Activated naive CD8-positive, alpha-beta T cell treated with anti-CD3 and anti-CD28 coated beads for 36 hours (primary cell): ENCODE measurements around the gene FAM83C. TPM values are rescaled to one million over a fixed set of nuclear protein-coding genes. Genes with fewer than 3 reads are reported as not detected.
"Not testable (repeated sequence)": the region's sequence is repeated elsewhere in the genome, so short reads cannot be mapped to it uniquely, and the experiment has no call there.

Experiments used
- DNase-seq: peaks from one replicate; pipeline ENCODE4 v3.0.0; 2021
- H3K27ac Mint-ChIP-seq: one replicate; pipeline ENCODE4 v1.8.0; 2022; ENCODE audit warnings: mild to moderate bottlenecking, moderate library complexity, mixed read lengths
- H3K27me3 Mint-ChIP-seq: one replicate; pipeline ENCODE4 v1.8.0; 2022; ENCODE audit warnings: mild to moderate bottlenecking, mixed read lengths
- H3K36me3 Mint-ChIP-seq: one replicate; pipeline ENCODE4 v1.8.0; 2021; ENCODE audit warnings: mild to moderate bottlenecking, mixed read lengths
- H3K4me1 Mint-ChIP-seq: one replicate; pipeline ENCODE4 v1.8.0; 2021; ENCODE audit warnings: mixed read lengths
- H3K4me3 Mint-ChIP-seq: one replicate; pipeline ENCODE4 v1.8.0; 2022; ENCODE audit warnings: mild to moderate bottlenecking, moderate library complexity, mixed read lengths
- H3K9me3 Mint-ChIP-seq: one replicate; pipeline ENCODE4 v1.8.0; 2022; ENCODE audit warnings: mixed read lengths
- total RNA-seq, 2 experiments: library from RNA; stranded (reverse); gene quantifications; one replicate each; pipeline ENCODE4 v1.2.3, GENCODE V29; 2021

Gene FAM83C
- total RNA-seq, 2 experiments from 2014 or later: not detected

GRCh38 chr20:35326021-35326739 is 34.0 kb upstream of the FAM83C start:
- DNase-seq: no peak
- no peaks in the 10 kb centered on the region for H3K27me3 Mint-ChIP-seq
- no peak overlapping the region for H3K27ac Mint-ChIP-seq
- H3K4me1 Mint-ChIP-seq: peaks cover 32% of the 10 kb centered on the region
- H3K9me3 Mint-ChIP-seq: no peaks in the 10 kb centered on the region
- H3K36me3 Mint-ChIP-seq: peaks cover 2% of the 10 kb centered on the region
- H3K4me3 Mint-ChIP-seq: no peak overlapping the region

- no peak overlapping the region for H3K27ac Mint-ChIP-seq
- H3K4me1 Mint-ChIP-seq: peaks cover 32% of the 10 kb centered on the region
- no peaks in the 10 kb centered on the region for H3K27me3 Mint-ChIP-seq
- DNase-seq: no peak
- H3K36me3 Mint-ChIP-seq: peaks cover 2% of the 10 kb centered on the region
- H3K9me3 Mint-ChIP-seq: no peaks in the 10 kb centered on the region
- no peak overlapping the region for H3K4me3 Mint-ChIP-seq
These were observed 33.2 kb upstream of the FAM83C start for GRCh38 chr20:35325401-35325800.

GRCh38 chr20:35320396-35321126 is 28.3 kb upstream of the FAM83C start:
- H3K27ac Mint-ChIP-seq: no peak overlapping the region
- H3K4me1 Mint-ChIP-seq: peaks cover 22% of the 10 kb centered on the region
- no peak for DNase-seq
- H3K27me3 Mint-ChIP-seq: no peaks in the 10 kb centered on the region
- peaks cover 2% of the 10 kb centered on the region for H3K36me3 Mint-ChIP-seq
- no peaks in the 10 kb centered on the region for H3K9me3 Mint-ChIP-seq
- no peak overlapping the region for H3K4me3 Mint-ChIP-seq

GRCh38 chr20:35319871-35320197 is 27.6 kb upstream of the FAM83C start:
- no peak for DNase-seq
- Mint-ChIP-seq H3K27me3 (no peaks in the 10 kb centered on the region), H3K36me3 (peaks cover 4% of the 10 kb centered on the region), H3K4me1 (peaks cover 28% of the 10 kb centered on the region), H3K27ac (no peak overlapping the region), H3K9me3 (no peaks in the 10 kb centered on the region), H3K4me3 (no peak overlapping the region)

- peaks cover 4% of the 10 kb centered on the region for H3K36me3 Mint-ChIP-seq
- H3K27ac Mint-ChIP-seq: no peak overlapping the region
- no peaks in the 10 kb centered on the region for H3K27me3 Mint-ChIP-seq
- H3K4me1 Mint-ChIP-seq: peaks cover 32% of the 10 kb centered on the region
- H3K4me3 Mint-ChIP-seq: no peak overlapping the region
- H3K9me3 Mint-ChIP-seq: no peaks in the 10 kb centered on the region
- no peak for DNase-seq
These were observed 27.1 kb upstream of the FAM83C start for GRCh38 chr20:35319192-35319870.

- no peak for DNase-seq
These were observed 26.4 kb upstream of the FAM83C start for GRCh38 chr20:35318502-35319157.

GRCh38 chr20:35317416-35318210 is 25.4 kb upstream of the FAM83C start:
- no peak for DNase-seq
- no peaks in the 10 kb centered on the region for H3K27me3 Mint-ChIP-seq
- peaks cover 5% of the 10 kb centered on the region for H3K36me3 Mint-ChIP-seq
- no peak overlapping the region for H3K4me3 Mint-ChIP-seq
- H3K4me1 Mint-ChIP-seq: peaks cover 29% of the 10 kb centered on the region
- no peak overlapping the region for H3K27ac Mint-ChIP-seq
- H3K9me3 Mint-ChIP-seq: no peaks in the 10 kb centered on the region

More at GRCh38 chr20:35318502-35319157, 26.4 kb upstream of the FAM83C start:
- Mint-ChIP-seq H3K4me1 (peaks cover 32% of the 10 kb centered on the region), H3K9me3 (no peaks in the 10 kb centered on the region), H3K27me3 (no peaks in the 10 kb centered on the region), H3K36me3 (peaks cover 3% of the 10 kb centered on the region), H3K27ac (no peak overlapping the region), H3K4me3 (no peak overlapping the region)

- Mint-ChIP-seq H3K36me3 (peaks cover 8% of the 10 kb centered on the region), H3K4me3 (no peak overlapping the region), H3K27ac (no peak overlapping the region), H3K9me3 (no peaks in the 10 kb centered on the region), H3K27me3 (no peaks in the 10 kb centered on the region), H3K4me1 (peaks cover 41% of the 10 kb centered on the region)
- no peak for DNase-seq
These were observed 23.9 kb upstream of the FAM83C start for GRCh38 chr20:35316086-35316485.

GRCh38 chr20:35315632-35316020 is 23.4 kb upstream of the FAM83C start:
- not testable (repeated sequence) for H3K4me3 Mint-ChIP-seq, DNase-seq, H3K27me3 Mint-ChIP-seq, H3K27ac Mint-ChIP-seq, H3K9me3 Mint-ChIP-seq
- peaks cover 41% of the 10 kb centered on the region for H3K4me1 Mint-ChIP-seq
- H3K36me3 Mint-ChIP-seq: peaks cover 10% of the 10 kb centered on the region

GRCh38 chr20:35314816-35315631 is 22.8 kb upstream of the FAM83C start:
- no peak overlapping the region for H3K4me3 Mint-ChIP-seq
- H3K36me3 Mint-ChIP-seq: peaks cover 11% of the 10 kb centered on the region
- no peak for DNase-seq
- H3K27ac Mint-ChIP-seq: peak overlapping the region; percentile 52
- no peaks in the 10 kb centered on the region for H3K27me3 Mint-ChIP-seq
- H3K9me3 Mint-ChIP-seq: no peaks in the 10 kb centered on the region
- peaks cover 41% of the 10 kb centered on the region for H3K4me1 Mint-ChIP-seq

GRCh38 chr20:35312318-35312717 is 20.1 kb upstream of the FAM83C start:
- no peak for DNase-seq
- H3K4me3 Mint-ChIP-seq: no peak overlapping the region

GRCh38 chr20:35311822-35312221 is 19.6 kb upstream of the FAM83C start:
- Mint-ChIP-seq H3K36me3 (peaks cover 13% of the 10 kb centered on the region), H3K27me3 (no peaks in the 10 kb centered on the region), H3K4me3 (no peak overlapping the region), H3K9me3 (no peaks in the 10 kb centered on the region), H3K4me1 (peaks cover 31% of the 10 kb centered on the region), H3K27ac (peak overlapping the region; percentile 35)
- DNase-seq: no peak

More at GRCh38 chr20:35312318-35312717, 20.1 kb upstream of the FAM83C start:
- H3K36me3 Mint-ChIP-seq: peaks cover 13% of the 10 kb centered on the region
- no peaks in the 10 kb centered on the region for H3K9me3 Mint-ChIP-seq
- no peaks in the 10 kb centered on the region for H3K27me3 Mint-ChIP-seq
- peaks cover 31% of the 10 kb centered on the region for H3K4me1 Mint-ChIP-seq
- peak overlapping the region; percentile 50 for H3K27ac Mint-ChIP-seq

- peak; percentile 67 for DNase-seq
- Mint-ChIP-seq H3K27me3 (no peaks in the 10 kb centered on the region), H3K36me3 (peaks cover 13% of the 10 kb centered on the region), H3K4me1 (peaks cover 35% of the 10 kb centered on the region), H3K9me3 (no peaks in the 10 kb centered on the region), H3K4me3 (no peak overlapping the region), H3K27ac (peak overlapping the region; percentile 35)
These were observed 19.2 kb upstream of the FAM83C start for GRCh38 chr20:35311409-35311808.
